Forelimb muscle (tissue), 1 donor: ENCODE data around the gene ASCC1. TPM values are rescaled to one million over a fixed set of nuclear protein-coding genes. Genes with fewer than 3 reads are reported as not detected.

ENCODE experiments used
- DNase-seq: peaks from one replicate; pipeline ENCODE4 v3.0.0-alpha.2; 2013; ENCODE audit warnings: low read depth
- polyA plus RNA-seq: library from polyadenylated mRNA; unstranded; fragments of 120-200 nt; gene quantifications from one replicate; pipeline ENCODE4 v1.2.1, GENCODE V29; 2013; ENCODE audit not compliant: insufficient read length

Gene ASCC1
- polyA plus RNA-seq, 1 donor = 25.5 TPM

- no peak for DNase-seq
These were observed 117.1 kb downstream of the ASCC1 start for GRCh38 chr10:72098836-72099599.

- no peak for DNase-seq
These were observed 117.7 kb downstream of the ASCC1 start for GRCh38 chr10:72098301-72098835.

GRCh38 chr10:72097448-72098300 is 118.4 kb downstream of the ASCC1 start:
- no peak for DNase-seq

GRCh38 chr10:72096115-72097000 is 119.7 kb downstream of the ASCC1 start:
- no peak for DNase-seq

GRCh38 chr10:72095195-72095594 is 120.9 kb downstream of the ASCC1 start:
- DNase-seq = no peak

- no peak for DNase-seq
These were observed 121.5 kb downstream of the ASCC1 start for GRCh38 chr10:72094574-72094973.

GRCh38 chr10:72093450-72093849 is 122.6 kb downstream of the ASCC1 start:
- DNase-seq = no peak

GRCh38 chr10:72092987-72093386 is 123.1 kb downstream of the ASCC1 start:
- DNase-seq = no peak

GRCh38 chr10:72092171-72092924 is 123.7 kb downstream of the ASCC1 start:
- DNase-seq = no peak

GRCh38 chr10:72090326-72090725 is 125.8 kb downstream of the ASCC1 start:
- no peak for DNase-seq

- no peak for DNase-seq
These were observed 126.5 kb downstream of the ASCC1 start for GRCh38 chr10:72089618-72090017.

- no peak for DNase-seq
These were observed 127.0 kb downstream of the ASCC1 start for GRCh38 chr10:72088889-72089575.

- no peak for DNase-seq
These were observed 127.8 kb downstream of the ASCC1 start, which contains the start of gene SPOCK2 for GRCh38 chr10:72087969-72088888. Gene SPOCK2, minus strand, starts transcription at chr10:72088551. Its CDS starts 223 bp downstream, at chr10:72088328.

- DNase-seq = no peak
These were observed 128.6 kb downstream of the ASCC1 start for GRCh38 chr10:72087392-72087968.

GRCh38 chr10:72086466-72087391 is 129.3 kb downstream of the ASCC1 start:
- no peak for DNase-seq

- no peak for DNase-seq
These were observed 130.1 kb downstream of the ASCC1 start for GRCh38 chr10:72085864-72086465.

GRCh38 chr10:72085166-72085565 is 130.9 kb downstream of the ASCC1 start:
- no peak for DNase-seq
